K562 (cell line): Measurements from ENCODE around the gene PPM1F. TPM values are rescaled to one million over a fixed set of nuclear protein-coding genes. Genes with fewer than 3 reads are reported as not detected.

Source experiments
- ATAC-seq: fragments of 200-7000 bp; cut with Tn5 transposase; 3 replicates; pipeline ENCODE4 v1.9.1; 2020; ENCODE audit warnings: moderate library complexity
- BruUV-seq: library from RNA; stranded (reverse); fragments of 400-500 nt; replicated peaks from 2 replicates; lab custom pipeline; 2021; lab: Mats Ljungman, UMichigan
- CTCF ChIA-PET: fragments of 300-600 bp; formaldehyde crosslinking; extraction: SDS; loops from one replicate; lab custom pipeline; 2021; ENCODE audit warnings: low intra/inter-chr PET ratio; lab: Yijun Ruan, JAX
- POLR2A ChIA-PET: fragments of 300-600, 350-650 bp; sonication (Branson Sonifier 250); formaldehyde crosslinking; extraction: SDS; loops from one replicate; lab custom pipeline; 2021; ENCODE audit warnings: antibody characterized with exemption, inconsistent platforms; lab: Yijun Ruan, JAX
- DNase-seq, 4 experiments: peaks; one replicate each; pipeline versions ENCODE4 v3.0.0 to v3.0.0-alpha.2; 2011 to 2018; ENCODE audit warnings: low spot score in 3 of 4, mixed read lengths in 3 of 4; ENCODE audit errors: extremely low read depth in 1 of 4
- FAIRE-seq: peaks from 2 replicates; lab custom pipeline; 2011; peaks lifted over from hg19 to GRCh38; lab: Jason Lieb, UNC
- H2AFZ ChIP-seq: 2 replicates; pipeline ENCODE4 v1.6.0; 2011; ENCODE audit warnings: low read depth, low read length, control low read depth, inconsistent platforms
- H3K27ac ChIP-seq: fragments of 200-600 bp; 3 replicates; pipeline ENCODE4 v1.8.0; 2011; ENCODE audit warnings: low read depth, mild to moderate bottlenecking, control low read depth, inconsistent platforms, low read length, moderate library complexity, mixed read lengths; ENCODE audit errors: extremely low read depth
- H3K27me3 ChIP-seq, 2 experiments: fragments of 300-600 bp in 1 of 2; 2 replicates in 1 of 2; 3 replicates in 1 of 2; pipeline versions ENCODE4 v1.6.0 to v1.8.0; 2011; ENCODE audit warnings: inconsistent platforms in 2 of 2, low read length in 2 of 2, mild to moderate bottlenecking in 1 of 2, mixed read lengths in 1 of 2, moderate library complexity in 1 of 2; ENCODE audit not compliant: control insufficient read depth in 2 of 2, insufficient read depth in 2 of 2
- H3K36me3 ChIP-seq: fragments of 300-600 bp; 3 replicates; pipeline ENCODE4 v1.8.0; 2011; ENCODE audit warnings: mild to moderate bottlenecking, low read length, inconsistent platforms; ENCODE audit not compliant: control insufficient read depth, insufficient read depth
- H3K4me1 ChIP-seq, 2 experiments: fragments of 200-600 bp in 1 of 2; replicated peaks in 1 of 2; 2 replicates in 1 of 2; 3 replicates in 1 of 2; pipeline versions ENCODE4 v1.5.1 to v1.8.0; 2011; ENCODE audit warnings: inconsistent platforms in 2 of 2, low read length in 2 of 2, mild to moderate bottlenecking in 1 of 2, mixed read lengths in 1 of 2, moderate library complexity in 1 of 2; ENCODE audit not compliant: control insufficient read depth in 2 of 2, insufficient read depth in 2 of 2
- H3K4me2 ChIP-seq: 2 replicates; pipeline ENCODE4 v1.6.1; 2011; ENCODE audit warnings: low read length, control low read depth, inconsistent platforms, mixed read lengths; ENCODE audit not compliant: insufficient read depth
- H3K4me3 ChIP-seq: fragments of 200-600 bp; sonication (generic), shearing (Covaris generic); 2 replicates; pipeline ENCODE4 v1.5.1; 2016; ENCODE audit warnings: control low read depth, inconsistent platforms
- H3K79me2 ChIP-seq: fragments of 200-600 bp; 3 replicates; pipeline ENCODE4 v1.8.0; 2011; ENCODE audit warnings: low read length, inconsistent platforms; ENCODE audit not compliant: control insufficient read depth, insufficient read depth
- H3K9ac ChIP-seq, 2 experiments: 2 replicates each; pipeline versions ENCODE4 v1.6.0 to v1.6.1; 2011; ENCODE audit warnings: low read depth in 2 of 2, low read length in 2 of 2, control low read depth in 1 of 2, inconsistent platforms in 1 of 2, mild to moderate bottlenecking in 1 of 2, mixed read lengths in 1 of 2; ENCODE audit not compliant: insufficient read depth in 1 of 2
- H3K9me1 ChIP-seq: one replicate; pipeline ENCODE4 v1.6.0; 2011; ENCODE audit warnings: inconsistent platforms, mild to moderate bottlenecking, low read length, moderate library complexity; ENCODE audit not compliant: control insufficient read depth, insufficient read depth
- H3K9me3 ChIP-seq: replicated peaks from 2 replicates; pipeline ENCODE4 v1.5.1; 2011; ENCODE audit warnings: low read depth, low read length, inconsistent platforms; ENCODE audit not compliant: control insufficient read depth, insufficient read depth
- H4K20me1 ChIP-seq: replicated peaks from 2 replicates; pipeline ENCODE4 v1.6.1; 2011; ENCODE audit warnings: low read length, inconsistent platforms, mixed read lengths; ENCODE audit not compliant: control insufficient read depth, insufficient read depth
- FOXA3 ChIP-seq, 2 experiments: fragments of 450-650 bp in 1 of 2; sonication (generic) in 1 of 2; formaldehyde crosslinking; IDR thresholded peaks in 1 of 2; conservative IDR thresholded peaks in 1 of 2; 2 replicates each; pipeline versions ENCODE4 v1.4.0 to v1.8.0; 2020 to 2022; ENCODE audit warnings: mild to moderate bottlenecking in 2 of 2, missing genetic modification reagents in 1 of 2
- MLX ChIP-seq, 2 experiments: fragments of 450-650 bp in 1 of 2; sonication (generic) in 1 of 2; formaldehyde crosslinking; conservative IDR thresholded peaks; 2 replicates each; pipeline versions ENCODE4 v1.4.0 to v1.8.1; 2020 to 2022; ENCODE audit warnings: mild to moderate bottlenecking in 1 of 2, missing genetic modification reagents in 1 of 2
- STAG1 ChIP-seq: sonication (generic); formaldehyde crosslinking; IDR thresholded peaks from 2 replicates; pipeline ENCODE4 v1.5.0; 2020; ENCODE audit warnings: missing genetic modification reagents, borderline replicate concordance
- ZNF134 ChIP-seq: fragments of 250-450 bp; sonication (Bioruptor Pico); conservative IDR thresholded peaks from 2 replicates; pipeline ENCODE4 v1.4.0; 2020
- ZNF507 ChIP-seq: conservative IDR thresholded peaks from 2 replicates; pipeline ENCODE4 v1.6.1; 2017; ENCODE audit warnings: missing genetic modification characterization, missing compliant biosample characterization
- WGBS: fragments of 100-300 bp; shearing (Covaris generic); methylation state at CpG from one replicate; pipeline ENCODE4 v1.1.6; 2016; ENCODE audit warnings: low coverage, mixed read lengths; ENCODE audit not compliant: insufficient coverage; ENCODE audit errors: missing lambda C conversion rate; 5-methylcytosine and 5-hydroxymethylcytosine counted together
- in situ Hi-C: fragments of 300-500 bp; cut with MboI; formaldehyde crosslinking; loops from 4 replicates; pipeline ENCODE4 v1.15.0; 2018; ENCODE audit warnings: inconsistent platforms, mixed read lengths
- intact Hi-C: fragments of 100-400 bp; cut with micrococcal nuclease; formaldehyde crosslinking; loops from 2 replicates; pipeline ENCODE4 v1.14.2; 2022
- polyA plus RNA-seq, 8 experiments: library from polyadenylated mRNA; depleted of rRNA in 4 of 8; stranded (reverse) in 5 of 8; unstranded in 3 of 8; fragments of >200 nt; fragmentation: Nextera tagmentation in 2 of 8; fragmentation: Illumina TruSeq in 1 of 8; extraction: Ambion mirVana in 2 of 8; extraction: Trizol in 1 of 8; gene quantifications; 2 replicates each; pipeline versions ENCODE4 v1.2.1 to v1.2.3, GENCODE V29; 2011 to 2014; ENCODE audit warnings: inconsistent platforms in 1 of 8, missing spikeins in 1 of 8
- total RNA-seq, 7 experiments: library from RNA; depleted of rRNA in 6 of 7; stranded (reverse); fragments of >200 nt in 6 of 7; fragmentation: Illumina TruSeq in 2 of 7; extraction: Trizol in 2 of 7; gene quantifications; 2 replicates each; pipeline versions ENCODE4 v1.2.1 to v1.2.3, GENCODE V29; 2011 to 2021; ENCODE audit warnings: low replicate concordance in 1 of 7

The PPM1F gene
- total and polyA plus RNA-seq, 9 of the 15 experiments (the other 6 are each of a cell fraction or from before 2014, with no cell fraction given): 2.1 to 159 (median 64.0) TPM

GRCh38 chr22:21944871-21945270 is 7.8 kb downstream of the PPM1F start:
- H4K20me1 ChIP-seq: peaks cover 18% of the 10 kb centered on the region; the same call in 1 of the 2 replicates
- peaks cover 18% of the 10 kb centered on the region for H3K9me1 ChIP-seq
- H3K36me3 ChIP-seq: peaks cover 62% of the 10 kb centered on the region
- ChIA-PET CTCF (interaction anchor here (1.1 kb wide), 1 partner anchor 232 kb away, joined by 3 read pairs; no protein-coding TSS in a partner anchor), POLR2A (interaction anchor here (0.5 to 42.4 kb wide), 9 partner anchors 21 to 403 kb away, joined by 3 to 1041 read pairs (median 3); no protein-coding TSS in a partner anchor)
- H3K27me3 ChIP-seq: no peaks in the 10 kb centered on the region
- BruUV-seq: TSS peak; percentile 7
- peaks cover 27 to 56% of the 10 kb centered on the region in 2 experiments for H3K4me1 ChIP-seq
- H3K9me3 ChIP-seq: no peaks in the 10 kb centered on the region
- FAIRE-seq (no peak), ATAC-seq (no peak), DNase-seq (no peak)
- H3K79me2 ChIP-seq: peaks cover 29% of the 10 kb centered on the region; the same call in 2 of the 3 replicates
- no peak overlapping the region; the same call in 2 of the 3 replicates for H3K27ac ChIP-seq
- no peak overlapping the region for H3K4me2 ChIP-seq
- TF ChIP-seq ZNF134 (CRISPR knock-in tag): no peak
- 0 out of 4 replicates have a peak, but pooled peaks of 1 of the 2 experiments have one; percentile 13 for TF ChIP-seq MLX (CRISPR knock-in tag; conservative IDR thresholded peaks at IDR 0.05)
- no peak for TF ChIP-seq FOXA3 (CRISPR knock-in tag; conservative IDR thresholded peaks at IDR 0.05 in 1 of 2, IDR thresholded peaks at IDR 0.05 in 1 of 2)
- no peak for TF ChIP-seq ZNF507 (tag)
- TF ChIP-seq STAG1 (CRISPR knock-in tag): no peak
- peak overlapping the region in 1 of 2 experiments; percentile 3; a peak in 1 of 4 replicates for H3K9ac ChIP-seq
- intact Hi-C loops: no loop called here
- 83% methylated on average over 7 of the region's 7 CpGs for WGBS
- no peak overlapping the region for H2AFZ ChIP-seq
- in situ Hi-C loops: loop anchor here (5.0 to 25.0 kb wide), 4 partner anchors 233 to 808 kb away; partner anchors contain the start of gene HIC2
- H3K4me3 ChIP-seq: no peak overlapping the region
